ENCODE measurements around the gene DCC.

DNA sequence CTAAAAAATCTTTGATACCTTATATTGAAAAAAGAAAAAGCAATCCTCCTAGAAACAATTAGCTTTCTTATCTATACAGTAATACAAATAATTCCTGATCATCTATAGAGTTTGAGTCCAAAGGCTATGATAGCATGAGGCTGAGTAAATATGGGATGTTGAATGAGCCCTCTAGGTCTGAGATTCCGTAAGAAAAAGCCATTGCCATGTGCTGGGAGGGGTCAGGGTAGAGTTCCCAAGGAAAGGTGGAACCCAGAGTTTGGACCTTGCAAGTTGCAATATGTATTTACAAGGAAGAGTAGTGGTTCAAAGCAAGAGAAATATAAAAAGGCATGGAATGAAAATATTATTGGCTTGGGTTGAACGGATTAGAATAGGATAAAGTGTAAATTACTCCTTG is 178.1 kb downstream of the DCC start:
- TF ChIP-seq POLR2A (IDR thresholded peaks at IDR 0.05): no peak
- TF ChIP-seq, protein P1, sequence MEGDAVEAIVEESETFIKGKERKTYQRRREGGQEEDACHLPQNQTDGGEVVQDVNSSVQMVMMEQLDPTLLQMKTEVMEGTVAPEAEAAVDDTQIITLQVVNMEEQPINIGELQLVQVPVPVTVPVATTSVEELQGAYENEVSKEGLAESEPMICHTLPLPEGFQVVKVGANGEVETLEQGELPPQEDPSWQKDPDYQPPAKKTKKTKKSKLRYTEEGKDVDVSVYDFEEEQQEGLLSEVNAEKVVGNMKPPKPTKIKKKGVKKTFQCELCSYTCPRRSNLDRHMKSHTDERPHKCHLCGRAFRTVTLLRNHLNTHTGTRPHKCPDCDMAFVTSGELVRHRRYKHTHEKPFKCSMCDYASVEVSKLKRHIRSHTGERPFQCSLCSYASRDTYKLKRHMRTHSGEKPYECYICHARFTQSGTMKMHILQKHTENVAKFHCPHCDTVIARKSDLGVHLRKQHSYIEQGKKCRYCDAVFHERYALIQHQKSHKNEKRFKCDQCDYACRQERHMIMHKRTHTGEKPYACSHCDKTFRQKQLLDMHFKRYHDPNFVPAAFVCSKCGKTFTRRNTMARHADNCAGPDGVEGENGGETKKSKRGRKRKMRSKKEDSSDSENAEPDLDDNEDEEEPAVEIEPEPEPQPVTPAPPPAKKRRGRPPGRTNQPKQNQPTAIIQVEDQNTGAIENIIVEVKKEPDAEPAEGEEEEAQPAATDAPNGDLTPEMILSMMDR (IDR thresholded peaks at IDR 0.05): no peak
